ENCODE results near the gene FAM114A2.

FAM114A2 gene

GRCh38 chr5:153981905-153982605 lies 56.7 kb downstream of the FAM114A2 start:
- DNase-seq = no peak

GRCh38 chr5:153979028-153979783 lies 59.5 kb downstream of the FAM114A2 start:
- DNase-seq = no peak

GRCh38 chr5:153974813-153975163 lies 63.9 kb downstream of the FAM114A2 start:
- no peak for DNase-seq

- peak; percentile 67 for DNase-seq
Measured at GRCh38 chr5:153974131-153974812, 64.4 kb downstream of the FAM114A2 start.

- no peak for DNase-seq
Measured at GRCh38 chr5:153972240-153972639, 66.5 kb downstream of the FAM114A2 start.

- DNase-seq = no peak
Measured at GRCh38 chr5:153970496-153970895, 68.2 kb downstream of the FAM114A2 start.

- DNase-seq = no peak
Measured at GRCh38 chr5:153969563-153969895, 69.2 kb downstream of the FAM114A2 start.

- no peak for DNase-seq
Measured at GRCh38 chr5:153968761-153969562, 69.7 kb downstream of the FAM114A2 start.

- DNase-seq = peak; percentile 80
Measured at GRCh38 chr5:153964880-153965645, 73.6 kb downstream of the FAM114A2 start.

- no peak for DNase-seq
Measured at GRCh38 chr5:153964191-153964879, 74.4 kb downstream of the FAM114A2 start.

GRCh38 chr5:153960269-153961215 lies 78.2 kb downstream of the FAM114A2 start:
- peak; percentile 94 for DNase-seq

GRCh38 chr5:153959134-153959957 lies 79.4 kb downstream of the FAM114A2 start:
- peak; percentile 96 for DNase-seq

- no peak for DNase-seq
Measured at GRCh38 chr5:153957205-153957604, 81.5 kb downstream of the FAM114A2 start.

- no peak for DNase-seq
Measured at GRCh38 chr5:153953411-153953810, 85.3 kb downstream of the FAM114A2 start.

GRCh38 chr5:153952893-153953292 lies 85.8 kb downstream of the FAM114A2 start:
- DNase-seq = no peak

GRCh38 chr5:153952057-153952456 lies 86.7 kb downstream of the FAM114A2 start:
- DNase-seq = no peak

GRCh38 chr5:153941265-153941664 lies 97.4 kb downstream of the FAM114A2 start:
- DNase-seq = no peak
